Activated T-cell treated with anti-CD3 and anti-CD28 coated beads for 48 hours (primary cell): ENCODE data around the gene CAMSAP1.

Experiments
- DNase-seq: peaks from one replicate; pipeline ENCODE4 v3.0.0-alpha.2; 2020; ENCODE audit warnings: low read depth

CAMSAP1 gene

GRCh38 chr9:135835131-135835530 lies 72.2 kb downstream of the CAMSAP1 start:
- DNase-seq: no peak

GRCh38 chr9:135833864-135834263 lies 73.5 kb downstream of the CAMSAP1 start:
- DNase-seq: no peak

GRCh38 chr9:135830496-135830895 lies 76.8 kb downstream of the CAMSAP1 start:
- no peak for DNase-seq

- DNase-seq: no peak
Observed at GRCh38 chr9:135828656-135829055, 78.7 kb downstream of the CAMSAP1 start.

GRCh38 chr9:135827866-135828580 lies 79.3 kb downstream of the CAMSAP1 start:
- DNase-seq: no peak

GRCh38 chr9:135827301-135827700 lies 80.0 kb downstream of the CAMSAP1 start:
- no peak for DNase-seq

GRCh38 chr9:135826188-135826545 lies 81.2 kb downstream of the CAMSAP1 start:
- DNase-seq: no peak

GRCh38 chr9:135825435-135826187 lies 81.7 kb downstream of the CAMSAP1 start:
- DNase-seq: no peak

GRCh38 chr9:135823036-135823435 lies 84.3 kb downstream of the CAMSAP1 start:
- no peak for DNase-seq

- no peak for DNase-seq
Observed at GRCh38 chr9:135822374-135822755, 85.0 kb downstream of the CAMSAP1 start.

GRCh38 chr9:135821733-135822373 lies 85.5 kb downstream of the CAMSAP1 start:
- DNase-seq: no peak

- DNase-seq: no peak
Observed at GRCh38 chr9:135821116-135821515, 86.2 kb downstream of the CAMSAP1 start.

- no peak for DNase-seq
Observed at GRCh38 chr9:135820661-135821060, 86.7 kb downstream of the CAMSAP1 start.

- DNase-seq: no peak
Observed at GRCh38 chr9:135819905-135820304, 87.4 kb downstream of the CAMSAP1 start.

GRCh38 chr9:135818718-135819475 lies 88.4 kb downstream of the CAMSAP1 start:
- DNase-seq: no peak

- DNase-seq: no peak
Observed at GRCh38 chr9:135817951-135818717, 89.2 kb downstream of the CAMSAP1 start.

GRCh38 chr9:135816651-135816970 lies 90.7 kb downstream of the CAMSAP1 start:
- DNase-seq: no peak

GRCh38 chr9:135815830-135816650 lies 91.3 kb downstream of the CAMSAP1 start:
- DNase-seq: no peak

- DNase-seq: no peak
Observed at GRCh38 chr9:135815413-135815812, 91.9 kb downstream of the CAMSAP1 start.

- DNase-seq: no peak
Observed at GRCh38 chr9:135814421-135815095, 92.8 kb downstream of the CAMSAP1 start.
